HUES48 (cell line): ENCODE results near the gene C1orf216.

Experiments
- H3K27ac ChIP-seq: one replicate; pipeline ENCODE4 v1.7.0; 2013; ENCODE audit warnings: low read depth, low read length, inconsistent platforms
- H3K27me3 ChIP-seq: 2 replicates; pipeline ENCODE4 v1.6.1; 2013; ENCODE audit warnings: mild to moderate bottlenecking, low read length; ENCODE audit not compliant: control insufficient read depth, insufficient read depth
- H3K36me3 ChIP-seq: 2 replicates; pipeline ENCODE4 v1.6.1; 2013; ENCODE audit warnings: low read length; ENCODE audit not compliant: control insufficient read depth, insufficient read depth
- H3K4me1 ChIP-seq: 2 replicates; pipeline ENCODE4 v1.6.1; 2013; ENCODE audit warnings: mild to moderate bottlenecking, low read length; ENCODE audit not compliant: control insufficient read depth, insufficient read depth
- H3K4me3 ChIP-seq: 2 replicates; pipeline ENCODE4 v1.5.1; 2013; ENCODE audit warnings: mild to moderate bottlenecking, low read depth, low read length
- H3K9ac ChIP-seq: 2 replicates; pipeline ENCODE4 v1.6.1; 2013; ENCODE audit warnings: mild to moderate bottlenecking, low read depth, low read length, moderate library complexity
- H3K9me3 ChIP-seq: 2 replicates; pipeline ENCODE4 v1.6.1; 2013; ENCODE audit warnings: low read length; ENCODE audit not compliant: control insufficient read depth, insufficient read depth

C1orf216 gene

GRCh38 chr1:35674111-35674510 is 44.6 kb downstream of the C1orf216 start:
- Histone ChIP-seq H3K4me1 (no peaks in the 10 kb centered on the region), H3K9ac (no peak overlapping the region), H3K4me3 (no peak overlapping the region)

GRCh38 chr1:35672116-35672515 is 46.6 kb downstream of the C1orf216 start:
- Histone ChIP-seq H3K36me3 (no peaks in the 10 kb centered on the region), H3K27ac (no peak overlapping the region), H3K9ac (no peak overlapping the region), H3K4me1 (0 out of 2 replicates have a peak, but pooled peaks cover under 1% of the 10 kb centered on the region), H3K27me3 (no peaks in the 10 kb centered on the region; the same call in 1 of the 2 replicates), H3K9me3 (no peaks in the 10 kb centered on the region), H3K4me3 (no peak overlapping the region)

More at GRCh38 chr1:35674111-35674510, 44.6 kb downstream of the C1orf216 start:
- Histone ChIP-seq H3K9me3 (no peaks in the 10 kb centered on the region), H3K36me3 (no peaks in the 10 kb centered on the region), H3K27ac (no peak overlapping the region), H3K27me3 (no peaks in the 10 kb centered on the region; the same call in 1 of the 2 replicates)

GRCh38 chr1:35668506-35668905 is 50.2 kb downstream of the C1orf216 start:
- Histone ChIP-seq H3K4me1 (peaks cover 6% of the 10 kb centered on the region; the same call in 1 of the 2 replicates), H3K9me3 (no peaks in the 10 kb centered on the region), H3K36me3 (no peaks in the 10 kb centered on the region), H3K27ac (no peak overlapping the region), H3K27me3 (no peaks in the 10 kb centered on the region; the same call in 1 of the 2 replicates), H3K4me3 (no peak overlapping the region), H3K9ac (no peak overlapping the region)

- Histone ChIP-seq H3K9me3 (no peaks in the 10 kb centered on the region), H3K36me3 (no peaks in the 10 kb centered on the region), H3K4me1 (peaks cover 6% of the 10 kb centered on the region; the same call in 1 of the 2 replicates), H3K4me3 (no peak overlapping the region), H3K9ac (no peak overlapping the region), H3K27ac (no peak overlapping the region), H3K27me3 (no peaks in the 10 kb centered on the region; the same call in 1 of the 2 replicates)
These were observed 51.8 kb downstream of the C1orf216 start for GRCh38 chr1:35666916-35667315.

- Histone ChIP-seq H3K4me1 (peaks cover 6% of the 10 kb centered on the region; the same call in 1 of the 2 replicates), H3K27ac (no peak overlapping the region), H3K36me3 (no peaks in the 10 kb centered on the region), H3K9me3 (no peaks in the 10 kb centered on the region), H3K4me3 (no peak overlapping the region), H3K27me3 (no peaks in the 10 kb centered on the region; the same call in 1 of the 2 replicates), H3K9ac (no peak overlapping the region)
These were observed 52.5 kb downstream of the C1orf216 start for GRCh38 chr1:35666216-35666615.
